Measurements from ENCODE around the gene FSCN2. TPM values are rescaled to one million over a fixed set of nuclear protein-coding genes. Genes with fewer than 3 reads are reported as not detected.
A peak's percentile ranks its signal among the peaks of the same experiment; 100 is the strongest.

Gene FSCN2
- total RNA-seq, 2 donors from 2014 or later: 0.65 to 0.72 TPM

DNA sequence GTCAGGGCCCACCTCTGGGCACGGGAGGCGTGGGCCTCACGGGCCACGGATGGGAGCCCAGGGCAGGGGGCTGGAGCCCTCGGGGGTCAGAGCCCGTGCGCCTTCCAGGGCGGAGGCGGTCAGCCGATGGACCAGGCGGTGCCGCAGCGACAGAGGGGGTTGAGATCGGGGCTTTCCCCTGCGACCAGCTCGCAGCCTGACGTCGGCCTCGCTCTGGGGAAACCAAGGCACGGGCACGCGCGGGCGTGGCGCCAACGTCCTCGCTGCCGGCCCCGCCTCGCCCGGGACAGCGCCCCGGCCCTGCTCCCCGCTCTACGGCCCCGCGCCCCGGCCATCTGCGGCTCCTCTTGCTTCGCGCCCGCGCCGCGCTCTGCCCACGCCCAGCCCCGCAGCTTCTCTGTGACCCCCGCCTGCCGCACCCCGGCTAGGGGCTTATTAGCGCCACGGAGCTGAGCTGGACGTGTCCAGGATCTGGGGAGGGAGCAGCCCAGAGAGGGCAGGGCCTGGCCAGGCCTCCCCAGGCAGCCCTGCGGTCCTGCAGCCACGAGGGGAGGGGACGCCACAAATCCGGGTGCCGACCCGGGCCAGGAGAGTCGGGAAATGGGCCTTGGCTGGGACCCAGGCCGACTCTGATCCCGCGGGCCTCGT is 29.1 kb upstream of the FSCN2 start:
- no peaks in the 10 kb centered on the region for H3K9me3 ChIP-seq (ENCODE audit: control insufficient read depth, low read length, poor library complexity, severe bottlenecking)
- Mint-ChIP-seq H3K27me3 (no peaks in the 10 kb centered on the region), H3K4me1 (peaks cover 2% of the 10 kb centered on the region), H3K4me3 (no peak overlapping the region), H3K36me3 (ENCODE audit: low read depth) (no peaks in the 10 kb centered on the region), H3K27ac (no peak overlapping the region)
- DNase-seq (no peak), ATAC-seq (no peak)

DNA sequence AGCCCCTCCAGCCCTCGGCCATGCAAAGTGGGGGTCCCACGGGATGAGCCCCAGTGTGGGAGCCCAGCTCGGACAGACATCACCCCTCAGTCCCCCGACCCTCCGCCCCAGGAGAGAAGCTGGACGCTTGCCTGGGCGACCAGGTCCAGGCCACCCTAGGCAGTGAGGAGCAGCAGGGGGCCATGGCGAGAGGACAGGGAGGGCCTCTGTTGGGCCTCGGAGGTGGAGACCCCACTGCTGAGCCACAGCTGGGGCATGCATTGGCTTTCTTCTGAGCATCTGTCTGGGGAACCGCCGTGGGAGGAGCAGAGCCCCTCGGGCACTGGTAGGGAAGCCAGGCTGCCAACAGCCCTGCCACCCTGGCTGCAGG is 28.6 kb upstream of the FSCN2 start:
- no peaks in the 10 kb centered on the region for H3K9me3 ChIP-seq (ENCODE audit: control insufficient read depth, low read length, poor library complexity, severe bottlenecking)
- Mint-ChIP-seq H3K4me3 (no peak overlapping the region), H3K36me3 (ENCODE audit: low read depth) (no peaks in the 10 kb centered on the region), H3K4me1 (peaks cover 2% of the 10 kb centered on the region), H3K27ac (no peak overlapping the region), H3K27me3 (no peaks in the 10 kb centered on the region)
- DNase-seq (no peak), ATAC-seq (no peak)

DNA sequence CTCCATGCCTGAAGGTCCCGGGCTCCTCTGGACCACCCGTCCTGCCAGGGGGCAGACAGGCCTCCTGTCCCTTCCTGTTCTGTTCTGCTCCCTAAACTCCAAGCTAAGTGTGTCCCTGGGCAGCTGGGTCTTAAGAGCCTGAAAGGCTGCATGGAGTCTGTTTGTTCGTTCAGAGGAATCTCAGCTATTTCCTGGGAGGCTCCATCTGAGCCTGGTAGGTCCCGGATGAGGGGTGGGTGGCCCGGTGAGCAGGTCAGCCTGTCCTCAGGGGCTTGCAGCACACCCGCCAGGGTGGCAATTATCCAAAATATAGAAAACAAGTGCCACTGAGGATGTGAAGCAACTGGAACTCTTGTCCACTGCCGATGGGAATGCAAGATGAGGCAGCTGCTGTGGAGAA is 28.1 kb upstream of the FSCN2 start:
- DNase-seq: no peak
- Mint-ChIP-seq H3K27ac (no peak overlapping the region), H3K36me3 (ENCODE audit: low read depth) (no peaks in the 10 kb centered on the region)

DNA sequence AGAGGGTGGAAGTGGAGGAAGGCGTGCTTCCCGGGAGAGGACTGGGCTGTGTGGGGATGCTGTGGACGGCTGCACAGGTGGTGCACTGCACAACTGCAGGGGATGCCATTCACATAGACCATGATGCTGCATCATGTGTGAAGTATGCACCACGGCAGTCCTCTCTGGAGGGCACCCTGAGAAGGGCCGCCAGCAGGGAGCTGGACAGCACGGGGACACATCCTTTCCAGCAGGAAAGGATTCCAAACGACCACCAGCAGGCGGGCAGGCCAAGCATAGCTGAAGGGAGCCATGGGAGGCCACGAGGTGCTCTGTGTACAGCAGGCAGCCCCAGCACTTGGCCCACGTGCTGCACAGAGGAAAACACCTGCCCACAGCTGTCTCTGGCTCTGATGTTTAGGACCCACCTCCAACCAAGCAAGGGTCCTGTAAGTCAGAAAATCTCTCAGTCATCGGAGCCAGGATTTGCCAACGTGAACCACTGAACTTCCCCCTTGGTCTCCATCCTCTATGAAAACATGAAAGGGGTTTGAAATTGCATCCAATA is 25.6 kb upstream of the FSCN2 start:
- H3K9me3 ChIP-seq (ENCODE audit: control insufficient read depth, low read length, poor library complexity, severe bottlenecking): no peaks in the 10 kb centered on the region
- H3K36me3 Mint-ChIP-seq (ENCODE audit: low read depth): no peaks in the 10 kb centered on the region
- peak; percentile 53 for ATAC-seq
- no peaks in the 10 kb centered on the region for H3K27me3 Mint-ChIP-seq
- H3K4me1 Mint-ChIP-seq: peaks cover 1% of the 10 kb centered on the region
- no peak for DNase-seq
- H3K27ac Mint-ChIP-seq: no peak overlapping the region
- H3K4me3 Mint-ChIP-seq: no peak overlapping the region

More for the DNA sequence above, 28.1 kb upstream of the FSCN2 start:
- H3K9me3 ChIP-seq (ENCODE audit: control insufficient read depth, low read length, poor library complexity, severe bottlenecking): no peaks in the 10 kb centered on the region
- ATAC-seq: no peak
- Mint-ChIP-seq H3K27me3 (no peaks in the 10 kb centered on the region), H3K4me1 (no peaks in the 10 kb centered on the region), H3K4me3 (no peak overlapping the region)

DNA sequence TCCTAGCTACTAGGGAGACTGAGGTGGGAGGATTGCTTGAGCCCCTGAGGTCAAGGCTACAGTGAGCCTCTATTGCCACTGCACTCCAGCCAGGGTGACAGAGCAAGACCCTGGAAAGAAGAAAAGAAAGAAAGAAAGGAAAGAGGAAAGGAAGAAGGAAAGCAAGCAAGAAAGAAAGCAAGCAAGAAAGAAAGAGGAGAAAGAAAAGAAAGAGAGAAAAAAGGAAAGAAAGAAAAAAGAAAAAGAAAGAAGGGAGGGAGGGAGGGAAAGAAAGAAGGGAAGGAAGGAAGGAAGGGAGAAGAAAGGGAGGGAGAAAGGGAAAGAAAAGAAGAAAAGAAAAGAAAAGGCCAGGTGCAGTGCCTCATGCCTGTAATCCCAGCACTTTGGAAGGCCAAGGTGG is 24.6 kb upstream of the FSCN2 start:
- Mint-ChIP-seq H3K4me1 (peaks cover 7% of the 10 kb centered on the region), H3K27ac (no peak overlapping the region), H3K27me3 (no peaks in the 10 kb centered on the region), H3K4me3 (peak overlapping the region; percentile 59), H3K36me3 (ENCODE audit: low read depth) (no peaks in the 10 kb centered on the region)
- DNase-seq (no peak), ATAC-seq (no peak)
- H3K9me3 ChIP-seq (ENCODE audit: control insufficient read depth, low read length, poor library complexity, severe bottlenecking): no peaks in the 10 kb centered on the region

DNA sequence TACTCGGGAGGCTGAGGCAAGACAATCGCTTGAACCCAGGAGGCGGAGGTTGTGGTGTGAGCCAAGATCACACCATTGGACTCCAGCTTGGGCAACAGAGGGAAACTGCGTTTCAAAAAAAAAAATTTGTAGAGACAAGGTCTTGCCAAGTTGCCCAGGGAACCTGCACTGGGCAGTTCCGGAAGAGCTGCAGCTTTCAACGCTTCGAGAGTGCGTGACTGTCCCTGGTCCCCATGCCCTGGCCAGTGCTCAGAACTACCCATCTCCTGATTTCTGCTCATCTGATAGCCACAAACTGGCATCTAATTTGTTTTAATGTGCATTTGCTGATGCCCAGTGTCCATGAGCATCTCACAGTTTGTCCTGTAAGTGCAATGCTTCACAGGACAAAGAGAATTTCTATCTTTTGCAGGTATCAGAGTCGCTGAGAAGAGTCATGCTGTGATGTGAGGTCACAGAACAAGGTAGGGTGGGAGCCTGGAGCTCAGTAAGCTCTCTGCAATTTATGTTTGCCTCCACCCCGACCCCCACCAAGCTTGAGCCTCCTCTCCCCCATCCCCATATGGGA is 19.5 kb upstream of the FSCN2 start:
- peaks cover 41% of the 10 kb centered on the region for H3K4me1 Mint-ChIP-seq

DNA sequence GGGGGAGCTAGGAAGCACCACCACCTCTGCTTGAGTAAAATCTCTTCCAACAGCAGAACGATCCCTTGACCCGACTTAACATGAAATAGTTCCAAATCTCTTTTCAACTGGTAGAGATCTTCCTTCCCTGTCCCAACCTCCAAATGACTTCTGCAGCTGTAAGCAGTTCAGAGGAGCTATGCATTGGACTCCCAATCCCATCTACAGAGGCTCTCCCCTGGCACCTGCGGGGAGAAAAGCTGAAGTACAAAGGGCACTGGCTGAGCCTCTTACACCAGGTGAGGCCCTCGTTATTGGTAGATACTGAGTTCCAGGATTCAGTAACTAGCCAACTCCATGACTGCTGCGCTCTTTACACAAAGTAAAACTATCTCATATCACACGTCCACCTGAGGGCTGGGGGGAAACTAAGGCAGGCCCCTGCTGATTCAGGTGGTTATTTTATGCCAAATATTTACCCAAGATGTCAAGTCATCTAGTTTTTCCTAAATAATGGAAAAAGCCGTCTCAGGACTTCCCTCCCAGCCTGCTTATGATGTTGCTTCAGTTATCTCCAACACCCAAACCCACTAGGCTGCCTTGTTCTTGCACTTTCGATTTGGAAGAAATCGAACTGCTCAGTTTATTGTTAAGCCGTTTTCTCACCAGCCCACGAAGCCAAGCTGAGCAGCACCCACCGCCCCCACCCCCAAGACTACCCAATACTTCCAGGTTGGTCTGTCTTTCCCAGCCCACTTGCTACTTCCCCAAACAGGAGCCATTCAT is 18.8 kb upstream of the FSCN2 start:
- H3K27me3 Mint-ChIP-seq: peaks cover 5% of the 10 kb centered on the region
- no peaks in the 10 kb centered on the region for H3K9me3 ChIP-seq (ENCODE audit: control insufficient read depth, low read length, poor library complexity, severe bottlenecking)

More for the DNA sequence above, 19.5 kb upstream of the FSCN2 start:
- no peaks in the 10 kb centered on the region for H3K9me3 ChIP-seq (ENCODE audit: control insufficient read depth, low read length, poor library complexity, severe bottlenecking)
- peak overlapping the region; percentile 99 for H3K27ac Mint-ChIP-seq
- ATAC-seq (no peak), DNase-seq (no peak)
- peaks cover 16% of the 10 kb centered on the region for H3K36me3 Mint-ChIP-seq (ENCODE audit: low read depth)
- peak overlapping the region; percentile 99 for H3K4me3 Mint-ChIP-seq
- H3K27me3 Mint-ChIP-seq: peaks cover 5% of the 10 kb centered on the region

DNA sequence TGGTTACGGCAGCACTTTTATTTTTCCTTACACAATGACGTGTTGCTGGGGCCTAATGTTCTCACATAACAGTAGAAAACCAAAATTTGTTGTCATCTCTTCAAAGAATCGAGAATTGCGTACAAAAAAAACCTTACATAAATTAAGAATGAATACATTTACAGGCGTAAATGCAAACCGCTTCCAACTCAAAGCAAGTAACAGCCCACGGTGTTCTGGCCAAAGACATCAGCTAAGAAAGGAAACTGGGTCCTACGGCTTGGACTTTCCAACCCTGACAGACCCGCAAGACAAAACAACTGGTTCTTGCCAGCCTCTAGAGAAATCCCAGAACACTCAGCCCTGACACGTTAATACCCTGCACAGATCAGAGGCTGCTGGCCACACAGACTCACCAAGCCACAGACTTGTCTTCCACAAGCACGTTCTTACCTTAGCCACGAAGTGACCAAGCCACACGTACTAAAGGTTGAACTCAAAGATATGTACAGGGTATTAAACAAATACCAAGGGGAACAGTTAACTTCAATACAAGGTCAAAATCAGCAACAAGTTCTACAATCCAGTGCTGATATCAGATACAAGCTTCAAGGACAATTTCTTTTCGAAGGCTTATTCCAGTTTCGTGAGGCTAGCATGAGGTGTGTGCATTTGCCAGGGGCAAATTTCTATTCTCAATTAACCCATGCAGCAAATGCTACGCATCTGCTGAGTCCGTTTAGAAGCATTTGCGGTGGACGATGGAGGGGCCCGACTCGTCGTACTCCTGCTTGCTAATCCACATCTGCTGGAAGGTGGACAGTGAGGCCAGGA is 18.0 kb upstream of the FSCN2 start:
- DNase-seq: no peak
- no peak for ATAC-seq
- Mint-ChIP-seq H3K4me3 (peak overlapping the region; percentile 99), H3K36me3 (ENCODE audit: low read depth) (peaks cover 16% of the 10 kb centered on the region), H3K27ac (peak overlapping the region; percentile 99), H3K4me1 (peaks cover 42% of the 10 kb centered on the region), H3K27me3 (peaks cover 5% of the 10 kb centered on the region)
- H3K9me3 ChIP-seq (ENCODE audit: control insufficient read depth, low read length, poor library complexity, severe bottlenecking): no peaks in the 10 kb centered on the region

More for the DNA sequence above, 18.8 kb upstream of the FSCN2 start:
- Mint-ChIP-seq H3K4me3 (peak overlapping the region; percentile 99), H3K36me3 (ENCODE audit: low read depth) (peaks cover 16% of the 10 kb centered on the region), H3K27ac (peak overlapping the region; percentile 99), H3K4me1 (peaks cover 41% of the 10 kb centered on the region)
- ATAC-seq (no peak), DNase-seq (no peak)

DNA sequence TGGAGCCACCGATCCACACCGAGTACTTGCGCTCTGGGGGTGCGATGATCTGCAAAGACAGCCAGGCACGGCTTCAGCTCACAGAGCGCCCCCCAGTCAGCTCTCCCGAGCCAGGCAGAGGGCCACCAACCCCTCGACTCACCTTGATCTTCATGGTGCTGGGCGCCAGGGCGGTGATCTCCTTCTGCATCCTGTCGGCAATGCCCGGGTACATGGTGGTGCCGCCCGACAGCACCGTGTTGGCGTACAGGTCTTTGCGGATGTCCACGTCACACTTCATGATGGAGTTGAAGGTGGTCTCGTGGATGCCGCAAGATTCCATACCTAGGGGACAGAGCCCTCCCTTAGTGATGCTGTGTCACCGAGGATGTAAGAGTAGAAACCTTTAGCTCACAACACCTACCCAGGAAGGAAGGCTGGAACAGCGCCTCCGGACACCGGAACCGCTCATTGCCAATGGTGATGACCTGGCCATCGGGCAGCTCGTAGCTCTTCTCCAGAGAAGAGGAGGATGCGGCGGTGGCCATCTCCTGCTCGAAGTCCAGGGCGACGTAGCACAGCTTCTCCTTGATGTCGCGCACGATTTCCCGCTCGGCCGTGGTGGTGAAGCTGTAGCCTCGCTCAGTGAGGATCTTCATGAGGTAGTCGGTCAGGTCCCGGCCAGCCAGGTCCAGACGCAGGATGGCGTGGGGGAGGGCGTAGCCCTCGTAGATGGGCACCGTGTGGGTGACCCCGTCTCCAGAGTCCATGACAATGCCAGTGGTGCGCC is 17.2 kb upstream of the FSCN2 start:
- ATAC-seq (no peak), DNase-seq (no peak)
- H3K36me3 Mint-ChIP-seq (ENCODE audit: low read depth): peaks cover 16% of the 10 kb centered on the region
- peaks cover 47% of the 10 kb centered on the region for H3K4me1 Mint-ChIP-seq
- H3K9me3 ChIP-seq (ENCODE audit: control insufficient read depth, low read length, poor library complexity, severe bottlenecking): no peaks in the 10 kb centered on the region
- H3K27me3 Mint-ChIP-seq: peaks cover 5% of the 10 kb centered on the region
- peak overlapping the region; percentile 99 for H3K27ac Mint-ChIP-seq
- peak overlapping the region; percentile 99 for H3K4me3 Mint-ChIP-seq

DNA sequence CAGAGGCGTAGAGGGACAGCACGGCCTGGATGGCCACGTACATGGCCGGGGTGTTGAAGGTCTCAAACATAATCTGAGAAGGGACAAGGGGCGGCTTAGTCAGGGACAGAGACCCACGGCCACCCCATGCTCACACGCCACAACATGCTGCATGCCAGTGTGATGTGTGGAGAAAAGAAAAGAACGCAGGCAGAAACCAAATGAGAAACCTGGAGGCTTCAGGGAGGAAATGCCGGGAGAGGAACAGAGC is 16.7 kb upstream of the FSCN2 start:
- Mint-ChIP-seq H3K27ac (peak overlapping the region; percentile 99), H3K4me1 (peaks cover 47% of the 10 kb centered on the region), H3K27me3 (peaks cover 5% of the 10 kb centered on the region), H3K4me3 (peak overlapping the region; percentile 99), H3K36me3 (ENCODE audit: low read depth) (peaks cover 16% of the 10 kb centered on the region)
- no peaks in the 10 kb centered on the region for H3K9me3 ChIP-seq (ENCODE audit: control insufficient read depth, low read length, poor library complexity, severe bottlenecking)
- no peak for ATAC-seq
- no peak for DNase-seq

DNA sequence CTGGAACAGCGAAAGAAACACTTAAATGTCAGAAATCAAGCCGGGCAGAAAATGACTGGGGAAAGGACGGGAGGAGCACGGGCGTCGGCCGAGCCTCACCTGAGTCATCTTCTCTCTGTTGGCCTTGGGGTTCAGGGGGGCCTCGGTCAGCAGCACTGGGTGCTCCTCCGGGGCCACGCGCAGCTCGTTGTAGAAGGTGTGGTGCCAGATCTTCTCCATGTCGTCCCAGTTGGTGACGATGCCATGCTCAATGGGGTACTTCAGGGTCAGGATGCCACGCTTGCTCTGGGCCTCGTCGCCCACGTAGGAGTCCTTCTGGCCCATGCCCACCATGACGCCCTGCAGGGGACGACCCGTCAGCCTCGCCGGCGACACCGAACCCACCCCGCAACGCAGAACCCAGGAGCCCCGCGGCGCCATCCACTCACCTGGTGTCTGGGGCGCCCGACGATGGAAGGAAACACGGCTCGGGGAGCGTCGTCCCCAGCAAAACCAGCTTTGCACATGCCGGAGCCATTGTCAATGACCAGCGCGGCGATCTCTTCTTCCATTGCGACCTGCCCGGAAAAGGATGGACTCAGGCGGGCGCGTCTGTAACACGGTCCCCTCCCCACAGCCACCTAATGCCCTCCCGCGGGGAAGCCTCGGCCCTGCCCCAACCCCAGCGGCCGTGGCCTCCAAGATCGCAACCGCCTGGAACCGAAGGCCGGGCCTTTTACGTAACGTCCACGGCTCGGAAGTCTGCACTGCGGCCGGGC is 16.2 kb upstream of the FSCN2 start:
- H3K9me3 ChIP-seq (ENCODE audit: control insufficient read depth, low read length, poor library complexity, severe bottlenecking): no peaks in the 10 kb centered on the region
- Mint-ChIP-seq H3K4me3 (peak overlapping the region; percentile 99), H3K27me3 (peaks cover 5% of the 10 kb centered on the region), H3K4me1 (peaks cover 49% of the 10 kb centered on the region), H3K27ac (peak overlapping the region; percentile 99), H3K36me3 (ENCODE audit: low read depth) (peaks cover 16% of the 10 kb centered on the region)
- ATAC-seq (peak; percentile 5), DNase-seq (no peak)

Data from T-helper 17 cell (primary cell).